ENCODE measurements around the gene SLC6A19.

The SLC6A19 gene

DNA sequence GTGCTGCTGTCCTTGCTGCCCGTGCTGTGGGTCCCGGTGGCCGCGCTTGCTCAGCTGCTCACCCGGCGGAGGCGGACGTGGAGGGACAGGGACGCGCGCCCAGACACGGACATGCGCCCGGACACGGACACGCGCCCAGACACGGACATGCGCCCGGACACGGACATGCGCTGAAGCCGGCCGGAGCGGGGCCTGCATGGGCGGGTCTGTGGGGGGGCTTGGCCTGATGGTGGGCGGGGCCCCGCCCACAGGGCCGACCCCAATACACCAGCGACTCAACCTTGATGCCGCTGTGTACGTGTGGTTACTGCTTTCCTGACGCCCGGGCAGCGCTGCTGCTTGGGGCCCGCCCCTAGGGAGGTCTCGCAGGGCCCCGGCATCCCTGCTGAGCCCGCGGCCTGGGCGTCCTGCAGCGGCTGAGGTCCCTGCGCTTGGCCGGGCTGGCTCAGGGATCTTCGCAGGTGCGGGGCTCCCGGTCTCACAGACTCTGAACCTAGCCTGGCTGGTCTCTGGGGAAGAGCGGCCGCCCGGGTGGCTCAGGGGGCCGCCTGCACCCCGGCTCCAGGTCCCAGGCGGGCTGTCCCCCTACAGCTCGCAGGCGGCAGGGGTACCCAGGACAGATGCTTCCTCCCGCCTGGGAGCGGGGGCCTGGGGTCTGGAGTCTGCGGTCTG, 44.6 kb downstream of the SLC6A19 start:
- DNase-seq (ENCODE audit: low read depth) = no peak
- TF ChIP-seq, protein P1, sequence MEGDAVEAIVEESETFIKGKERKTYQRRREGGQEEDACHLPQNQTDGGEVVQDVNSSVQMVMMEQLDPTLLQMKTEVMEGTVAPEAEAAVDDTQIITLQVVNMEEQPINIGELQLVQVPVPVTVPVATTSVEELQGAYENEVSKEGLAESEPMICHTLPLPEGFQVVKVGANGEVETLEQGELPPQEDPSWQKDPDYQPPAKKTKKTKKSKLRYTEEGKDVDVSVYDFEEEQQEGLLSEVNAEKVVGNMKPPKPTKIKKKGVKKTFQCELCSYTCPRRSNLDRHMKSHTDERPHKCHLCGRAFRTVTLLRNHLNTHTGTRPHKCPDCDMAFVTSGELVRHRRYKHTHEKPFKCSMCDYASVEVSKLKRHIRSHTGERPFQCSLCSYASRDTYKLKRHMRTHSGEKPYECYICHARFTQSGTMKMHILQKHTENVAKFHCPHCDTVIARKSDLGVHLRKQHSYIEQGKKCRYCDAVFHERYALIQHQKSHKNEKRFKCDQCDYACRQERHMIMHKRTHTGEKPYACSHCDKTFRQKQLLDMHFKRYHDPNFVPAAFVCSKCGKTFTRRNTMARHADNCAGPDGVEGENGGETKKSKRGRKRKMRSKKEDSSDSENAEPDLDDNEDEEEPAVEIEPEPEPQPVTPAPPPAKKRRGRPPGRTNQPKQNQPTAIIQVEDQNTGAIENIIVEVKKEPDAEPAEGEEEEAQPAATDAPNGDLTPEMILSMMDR (conservative IDR thresholded peaks at IDR 0.05; ENCODE audit: low read length) = no peak
- no peak overlapping the region for H3K4me3 ChIP-seq (ENCODE audit: low read length)

- no peak overlapping the region for H3K4me3 ChIP-seq (ENCODE audit: low read length)
- TF ChIP-seq, protein P1 (conservative IDR thresholded peaks at IDR 0.05; ENCODE audit: low read length) = no peak
- peak; percentile 3 for DNase-seq (ENCODE audit: low read depth)
Observed at GRCh38 chr5:1246711-1247431, 45.5 kb downstream of the SLC6A19 start.

GRCh38 chr5:1247811-1248210, 46.4 kb downstream of the SLC6A19 start:
- no peak overlapping the region for H3K4me3 ChIP-seq (ENCODE audit: low read length)
- TF ChIP-seq, protein P1 (conservative IDR thresholded peaks at IDR 0.05; ENCODE audit: low read length) = no peak
- DNase-seq (ENCODE audit: low read depth) = no peak

DNA sequence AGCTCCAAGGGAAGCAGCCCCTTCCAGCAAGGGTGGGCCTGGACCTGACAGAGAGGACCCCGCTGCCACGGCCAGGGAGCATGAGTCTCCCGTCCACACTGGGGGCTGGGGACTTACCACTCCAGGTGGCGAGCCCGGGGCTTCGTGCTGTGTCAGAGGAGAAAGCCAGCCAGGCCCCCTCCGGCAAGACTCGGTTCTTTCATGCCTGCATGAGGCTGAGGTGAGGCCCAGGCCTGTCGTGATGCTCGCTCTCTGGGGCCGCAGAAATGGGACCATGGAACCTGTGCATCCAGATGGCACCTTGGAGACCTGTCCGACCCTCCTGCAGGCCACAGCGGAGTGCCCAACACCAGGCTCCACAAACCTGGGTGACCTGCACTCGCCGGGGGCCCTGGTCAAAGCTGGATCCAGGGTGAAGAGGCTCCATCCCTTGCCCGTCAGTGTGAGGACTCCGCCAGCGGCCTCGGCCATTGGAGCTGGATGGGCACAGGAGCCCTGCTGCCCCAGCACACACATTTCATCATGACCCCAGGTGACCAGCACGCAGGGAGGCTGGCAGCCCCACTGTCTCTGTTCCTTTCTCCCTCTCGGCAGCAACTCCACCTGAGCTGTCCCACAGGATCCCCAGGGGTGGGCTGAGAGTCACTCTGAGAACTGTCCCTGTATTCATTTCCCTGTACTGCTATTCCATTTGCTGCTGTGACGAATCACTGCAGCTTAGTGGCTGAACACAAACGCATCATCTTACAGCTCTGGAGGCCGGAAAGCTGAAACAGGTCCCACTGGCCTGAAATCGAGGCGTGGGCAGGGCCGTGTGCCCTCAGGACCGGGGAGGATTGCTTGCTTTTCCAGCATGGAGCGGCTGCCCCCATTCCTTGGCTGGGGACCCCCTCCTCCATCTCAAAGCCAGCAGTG, 48.2 kb downstream of the SLC6A19 start:
- TF ChIP-seq, protein P1 (conservative IDR thresholded peaks at IDR 0.05; ENCODE audit: low read length) = no peak
- no peak overlapping the region for H3K4me3 ChIP-seq (ENCODE audit: low read length)
- DNase-seq (ENCODE audit: low read depth) = no peak

GRCh38 chr5:1251678-1252580, 50.5 kb downstream of the SLC6A19 start:
- TF ChIP-seq, protein P1 (conservative IDR thresholded peaks at IDR 0.05; ENCODE audit: low read length) = no peak
- H3K4me3 ChIP-seq (ENCODE audit: low read length) = no peak overlapping the region
- DNase-seq (ENCODE audit: low read depth) = no peak

- TF ChIP-seq, protein P1 (conservative IDR thresholded peaks at IDR 0.05; ENCODE audit: low read length) = no peak
- H3K4me3 ChIP-seq (ENCODE audit: low read length) = no peak overlapping the region
- no peak for DNase-seq (ENCODE audit: low read depth)
Observed at GRCh38 chr5:1252681-1253080, 51.3 kb downstream of the SLC6A19 start.
